Measurements from ENCODE around the gene L3HYPDH. TPM values are rescaled to one million over a fixed set of nuclear protein-coding genes. Genes with fewer than 3 reads are reported as not detected.

Gene L3HYPDH
- total RNA-seq, 2 donors from 2014 or later, result 8.7 to 10.2 TPM

GRCh38 chr14:59511916-59512575, 27.8 kb upstream of the L3HYPDH start:
- H3K27ac ChIP-seq, result no peak overlapping the region
- no peak overlapping the region for H3K4me3 ChIP-seq
- H3K4me1 ChIP-seq, result no peaks in the 10 kb centered on the region
- no peaks in the 10 kb centered on the region for H3K36me3 ChIP-seq
- H3K27me3 ChIP-seq, result no peaks in the 10 kb centered on the region
- H3K9ac ChIP-seq (ENCODE audit: low read depth in 2 of 2, low read length in 2 of 2), result no peak overlapping the region
- no peaks in the 10 kb centered on the region for H3K9me3 ChIP-seq
- no peak for DNase-seq
- peak; percentile 26 for TF ChIP-seq CTCF (IDR thresholded peaks at IDR 0.05)
- intact Hi-C loops (cut with DNase I), result no loop called here

GRCh38 chr14:59510966-59511365, 26.8 kb upstream of the L3HYPDH start:
- intact Hi-C loops (cut with DNase I), result no loop called here
- Histone ChIP-seq H3K4me3 (no peak overlapping the region), H3K9me3 (no peaks in the 10 kb centered on the region), H3K27me3 (no peaks in the 10 kb centered on the region), H3K27ac (no peak overlapping the region), H3K4me1 (no peaks in the 10 kb centered on the region), H3K36me3 (no peaks in the 10 kb centered on the region), H3K9ac (ENCODE audit: low read depth in 2 of 2, low read length in 2 of 2) (peak overlapping the region in 1 of 2 donors; percentile 9)
- TF ChIP-seq CTCF (IDR thresholded peaks at IDR 0.05), result no peak
- no peak for DNase-seq

- Histone ChIP-seq H3K36me3 (no peaks in the 10 kb centered on the region), H3K4me1 (no peaks in the 10 kb centered on the region), H3K9ac (ENCODE audit: low read depth in 2 of 2, low read length in 2 of 2) (no peak overlapping the region), H3K27ac (no peak overlapping the region), H3K27me3 (no peaks in the 10 kb centered on the region), H3K4me3 (no peak overlapping the region), H3K9me3 (no peaks in the 10 kb centered on the region)
- TF ChIP-seq CTCF (IDR thresholded peaks at IDR 0.05), result no peak
- no peak for DNase-seq
- intact Hi-C loops (cut with DNase I), result no loop called here
Observed at GRCh38 chr14:59510001-59510400, 25.8 kb upstream of the L3HYPDH start.

- H3K27ac ChIP-seq, result no peak overlapping the region
- no peak for DNase-seq
- H3K36me3 ChIP-seq, result no peaks in the 10 kb centered on the region
- H3K9ac ChIP-seq (ENCODE audit: low read depth in 2 of 2, low read length in 2 of 2), result no peak overlapping the region
- no peaks in the 10 kb centered on the region for H3K27me3 ChIP-seq
- no peak for TF ChIP-seq CTCF (IDR thresholded peaks at IDR 0.05)
- intact Hi-C loops (cut with DNase I), result loop anchor here (5.0 kb wide), 1 partner anchor 63 kb away; no protein-coding TSS in a partner anchor
- H3K9me3 ChIP-seq, result no peaks in the 10 kb centered on the region
- no peak overlapping the region for H3K4me3 ChIP-seq
- no peaks in the 10 kb centered on the region for H3K4me1 ChIP-seq
Observed at GRCh38 chr14:59509101-59509500, 24.9 kb upstream of the L3HYPDH start.

- Histone ChIP-seq H3K9me3 (no peaks in the 10 kb centered on the region), H3K36me3 (no peaks in the 10 kb centered on the region), H3K4me3 (no peak overlapping the region), H3K27ac (no peak overlapping the region), H3K27me3 (no peaks in the 10 kb centered on the region), H3K4me1 (no peaks in the 10 kb centered on the region), H3K9ac (ENCODE audit: low read depth in 2 of 2, low read length in 2 of 2) (no peak overlapping the region)
- DNase-seq, result no peak
- TF ChIP-seq CTCF (IDR thresholded peaks at IDR 0.05), result no peak
- intact Hi-C loops (cut with DNase I), result loop anchor here (5.0 kb wide), 1 partner anchor 65 kb away; no protein-coding TSS in a partner anchor
Observed at GRCh38 chr14:59507752-59508103, 23.5 kb upstream of the L3HYPDH start.

Data from colonic mucosa (tissue), 4 donors.